Activated naive CD4-positive, alpha-beta T cell treated with anti-CD3 and anti-CD28 coated beads, Interleukin-2, amount 50 U/mL, for 24 hours (primary cell): ENCODE results near the gene PHACTR1.

Source experiments
- H3K27ac Mint-ChIP-seq: one replicate; pipeline ENCODE4 v1.8.0; 2021; ENCODE audit warnings: mild to moderate bottlenecking, mixed read lengths
- H3K27me3 Mint-ChIP-seq: one replicate; pipeline ENCODE4 v1.8.0; 2021; ENCODE audit warnings: mixed read lengths
- H3K36me3 Mint-ChIP-seq: one replicate; pipeline ENCODE4 v1.8.0; 2021; ENCODE audit warnings: mixed read lengths
- H3K4me1 Mint-ChIP-seq: one replicate; pipeline ENCODE4 v1.8.0; 2021; ENCODE audit warnings: mixed read lengths
- H3K4me3 Mint-ChIP-seq: one replicate; pipeline ENCODE4 v1.8.0; 2021; ENCODE audit warnings: mild to moderate bottlenecking, mixed read lengths
- H3K9me3 Mint-ChIP-seq: one replicate; pipeline ENCODE4 v1.8.0; 2021; ENCODE audit warnings: mixed read lengths

PHACTR1 gene

DNA sequence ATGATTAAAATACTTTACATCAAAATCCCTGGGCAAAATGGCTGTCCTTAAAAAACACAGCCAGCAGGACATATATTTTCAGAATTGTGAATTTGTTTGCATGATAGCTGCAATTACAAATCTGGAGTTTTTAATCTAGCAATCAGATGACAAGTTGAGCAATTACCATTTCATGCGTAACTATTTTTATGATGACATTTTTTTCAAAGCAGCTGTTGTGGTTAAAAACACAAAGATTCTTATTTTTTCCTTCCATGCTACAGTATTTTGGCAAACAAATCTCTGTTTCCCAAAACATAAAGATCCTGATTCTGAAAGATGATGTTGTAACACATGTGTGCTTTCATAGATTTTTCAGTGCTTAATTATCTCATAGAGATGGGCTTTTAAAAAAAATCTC is 90.2 kb downstream of the PHACTR1 start:
- peaks cover 12% of the 10 kb centered on the region for H3K27me3 Mint-ChIP-seq
- no peak overlapping the region for H3K4me3 Mint-ChIP-seq
- H3K27ac Mint-ChIP-seq, result no peak overlapping the region
- no peaks in the 10 kb centered on the region for H3K4me1 Mint-ChIP-seq
- no peaks in the 10 kb centered on the region for H3K9me3 Mint-ChIP-seq
- H3K36me3 Mint-ChIP-seq, result no peaks in the 10 kb centered on the region

DNA sequence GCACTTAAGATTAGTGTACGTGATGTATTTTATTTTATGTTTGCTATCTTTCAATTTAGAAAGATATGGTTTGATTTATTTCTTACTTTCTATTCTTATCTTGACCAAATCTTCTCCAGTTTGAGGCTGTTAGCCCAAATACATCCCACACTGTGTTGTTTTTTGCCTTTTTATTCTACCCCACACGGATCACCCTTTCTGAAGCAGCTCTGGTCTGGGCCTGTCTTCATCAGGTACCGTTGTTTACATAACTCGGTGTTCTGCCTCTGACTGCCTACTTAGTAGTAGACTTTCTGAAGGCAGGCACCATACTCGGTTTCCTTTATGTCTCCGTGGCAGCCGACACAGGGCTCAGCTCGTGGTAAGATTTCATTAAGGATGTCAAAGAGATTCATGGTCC is 95.0 kb downstream of the PHACTR1 start:
- no peaks in the 10 kb centered on the region for H3K9me3 Mint-ChIP-seq
- no peaks in the 10 kb centered on the region for H3K36me3 Mint-ChIP-seq
- no peak overlapping the region for H3K4me3 Mint-ChIP-seq
- no peaks in the 10 kb centered on the region for H3K4me1 Mint-ChIP-seq
- H3K27me3 Mint-ChIP-seq, result peaks cover 5% of the 10 kb centered on the region
- H3K27ac Mint-ChIP-seq, result no peak overlapping the region

DNA sequence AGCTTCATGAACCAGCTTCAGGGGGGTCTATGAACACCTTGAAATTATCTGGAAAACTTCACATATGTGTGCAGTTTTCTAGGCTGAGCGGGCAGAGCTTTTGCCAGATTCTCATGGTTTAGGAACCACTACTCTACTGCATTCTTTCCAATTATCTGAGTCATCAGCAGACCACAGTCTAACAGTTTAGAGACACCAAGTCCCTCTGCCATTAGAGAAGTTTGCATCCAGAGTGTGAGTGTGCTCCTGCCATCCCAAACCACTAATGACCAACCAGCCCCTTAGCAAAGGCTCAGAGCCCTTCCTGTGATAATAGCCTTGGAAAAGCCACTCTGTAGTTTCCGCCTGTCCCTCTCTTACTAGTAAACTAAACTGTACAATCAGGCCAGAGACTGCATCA is 96.8 kb downstream of the PHACTR1 start:
- Mint-ChIP-seq H3K27ac (no peak overlapping the region), H3K4me3 (no peak overlapping the region), H3K36me3 (no peaks in the 10 kb centered on the region), H3K27me3 (peaks cover 2% of the 10 kb centered on the region), H3K9me3 (no peaks in the 10 kb centered on the region), H3K4me1 (no peaks in the 10 kb centered on the region)

DNA sequence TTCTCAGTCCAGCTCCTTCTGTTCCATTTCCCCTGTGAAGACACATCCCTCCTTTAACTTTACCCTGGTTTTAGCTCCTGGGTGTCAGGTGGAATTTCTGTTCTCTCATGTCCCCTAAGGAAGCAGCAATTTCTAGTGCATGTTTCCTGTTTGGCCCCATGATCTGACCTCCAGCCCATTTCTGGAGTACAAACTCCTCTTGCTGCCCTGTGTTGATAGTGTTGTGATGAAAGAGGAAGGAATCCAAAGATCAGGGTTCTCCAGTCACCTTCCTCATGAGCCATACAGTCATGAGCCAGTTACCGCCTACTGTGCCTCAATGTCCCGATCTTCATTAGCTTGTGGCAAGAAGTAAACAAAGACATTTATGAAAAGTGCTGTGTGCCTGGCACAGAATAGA is 97.4 kb downstream of the PHACTR1 start:
- Mint-ChIP-seq H3K9me3 (no peaks in the 10 kb centered on the region), H3K4me3 (no peak overlapping the region), H3K27ac (no peak overlapping the region), H3K36me3 (no peaks in the 10 kb centered on the region), H3K27me3 (peaks cover 5% of the 10 kb centered on the region), H3K4me1 (no peaks in the 10 kb centered on the region)

DNA sequence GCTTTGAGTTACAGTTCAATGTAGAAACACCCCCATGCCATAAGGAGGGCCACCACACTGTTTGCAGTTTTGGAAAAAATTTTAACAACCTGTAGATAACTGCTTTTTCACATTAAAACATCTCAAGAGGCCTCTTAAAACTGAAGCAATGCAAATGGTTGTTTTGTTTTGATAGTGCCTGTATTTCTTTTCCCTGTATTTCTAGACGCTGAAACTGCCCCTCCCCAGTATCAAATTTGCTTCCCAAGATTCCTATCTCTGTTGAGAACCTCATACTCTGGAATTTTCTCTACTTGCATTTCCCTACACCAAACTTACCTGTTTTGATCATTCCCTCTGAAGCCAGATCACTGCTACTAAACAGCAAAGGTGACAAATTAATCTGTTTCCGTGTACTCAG is 98.5 kb downstream of the PHACTR1 start:
- Mint-ChIP-seq H3K4me1 (no peaks in the 10 kb centered on the region), H3K4me3 (no peak overlapping the region), H3K9me3 (no peaks in the 10 kb centered on the region), H3K36me3 (no peaks in the 10 kb centered on the region), H3K27me3 (peaks cover 7% of the 10 kb centered on the region), H3K27ac (no peak overlapping the region)

DNA sequence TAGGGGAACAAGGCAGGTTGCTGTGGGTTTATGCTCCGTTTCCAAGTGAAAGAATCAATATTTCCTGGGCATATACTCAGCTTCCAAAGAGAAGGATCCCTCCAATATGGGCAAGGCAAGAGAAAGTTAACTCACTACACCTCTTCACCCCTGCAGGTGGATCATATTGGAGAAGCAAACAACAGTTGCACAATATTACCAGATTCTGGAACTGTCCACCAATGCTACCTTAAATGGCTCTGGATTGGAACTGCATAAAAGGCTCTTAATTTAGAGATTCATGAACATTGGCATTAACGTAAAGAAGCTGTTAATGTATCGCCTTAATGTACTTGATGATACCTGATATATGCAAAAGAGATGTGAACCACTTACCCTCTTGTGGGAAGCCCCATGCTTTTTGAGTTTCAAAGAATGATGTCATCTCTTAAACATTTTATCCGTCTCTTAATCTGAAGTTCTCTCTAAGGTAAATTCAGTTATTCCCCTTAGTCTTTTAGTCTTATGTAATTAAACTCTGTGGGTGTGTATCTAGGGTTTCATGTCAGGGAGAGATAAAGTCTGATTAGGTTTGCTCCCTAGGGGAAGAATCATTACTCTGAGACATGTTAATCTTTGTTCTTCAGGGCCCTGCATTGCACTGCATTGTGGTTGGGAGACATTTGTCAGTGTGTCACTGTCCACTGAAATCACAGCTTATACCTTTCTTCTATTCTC is 99.5 kb downstream of the PHACTR1 start:
- H3K4me1 Mint-ChIP-seq, result no peaks in the 10 kb centered on the region
- H3K4me3 Mint-ChIP-seq, result no peak overlapping the region
- peaks cover 14% of the 10 kb centered on the region for H3K27me3 Mint-ChIP-seq
- no peak overlapping the region for H3K27ac Mint-ChIP-seq
- H3K36me3 Mint-ChIP-seq, result no peaks in the 10 kb centered on the region
- H3K9me3 Mint-ChIP-seq, result no peaks in the 10 kb centered on the region

DNA sequence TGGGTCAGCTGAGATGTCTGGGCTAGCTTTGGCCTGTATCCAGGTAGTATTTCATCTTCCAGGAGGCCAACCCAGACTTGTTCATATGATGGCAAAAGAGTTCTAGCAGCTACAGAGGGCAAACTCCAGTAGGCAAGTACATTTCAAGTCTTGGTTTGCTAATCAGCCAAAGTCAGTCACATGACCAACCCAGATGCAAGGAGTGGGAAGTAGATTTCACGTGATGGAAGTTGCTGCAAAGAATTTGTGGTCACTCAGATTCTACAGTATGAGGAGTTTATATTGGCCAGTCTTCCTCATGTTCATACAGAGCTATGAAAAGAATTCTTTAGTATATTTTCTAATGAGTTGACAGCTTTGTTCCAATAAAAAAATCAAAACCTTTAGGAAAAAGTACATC is 101.8 kb downstream of the PHACTR1 start:
- Mint-ChIP-seq H3K27ac (no peak overlapping the region), H3K27me3 (peaks cover 17% of the 10 kb centered on the region), H3K4me3 (no peak overlapping the region), H3K36me3 (no peaks in the 10 kb centered on the region), H3K4me1 (no peaks in the 10 kb centered on the region), H3K9me3 (no peaks in the 10 kb centered on the region)

DNA sequence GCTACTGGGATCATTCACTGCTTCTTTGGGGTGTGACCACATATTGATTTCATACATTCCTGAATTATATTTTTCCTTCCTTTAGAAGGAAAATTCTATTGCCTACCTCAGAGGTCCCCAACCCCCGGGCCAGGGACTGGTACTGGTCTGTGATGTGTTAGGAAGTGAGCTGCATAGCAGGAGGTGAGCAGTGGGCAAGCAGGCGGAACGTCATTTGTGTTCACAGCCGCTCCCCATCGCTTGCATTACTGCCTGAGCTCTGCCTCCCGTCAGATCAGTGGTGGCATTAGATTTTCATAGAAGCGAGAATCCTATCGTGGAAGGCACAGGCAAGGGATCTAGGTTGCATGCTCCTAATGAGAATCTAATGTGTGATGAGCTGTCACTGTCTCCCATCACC is 107.3 kb downstream of the PHACTR1 start:
- Mint-ChIP-seq H3K9me3 (no peaks in the 10 kb centered on the region), H3K27ac (no peak overlapping the region), H3K27me3 (peaks cover 18% of the 10 kb centered on the region), H3K4me1 (no peaks in the 10 kb centered on the region), H3K4me3 (no peak overlapping the region), H3K36me3 (no peaks in the 10 kb centered on the region)

DNA sequence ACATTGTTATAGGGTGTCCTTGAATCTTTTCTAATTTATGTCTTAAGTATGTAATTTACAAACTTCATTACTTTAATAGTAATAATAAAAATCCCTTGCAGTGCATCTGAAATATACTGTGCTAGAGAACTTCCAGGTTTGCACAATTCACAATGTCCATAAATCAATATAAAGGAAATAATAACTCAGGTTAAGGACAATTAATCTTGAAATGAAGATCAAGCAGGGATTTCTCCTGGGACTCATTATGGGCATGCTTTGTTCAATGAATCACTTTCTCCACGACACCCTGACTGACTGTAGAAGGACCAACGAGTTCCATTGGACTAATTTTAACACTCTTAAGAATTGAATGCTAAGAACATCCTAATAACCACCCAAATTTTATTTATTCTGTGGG is 110.0 kb downstream of the PHACTR1 start:
- Mint-ChIP-seq H3K4me3 (no peak overlapping the region), H3K4me1 (no peaks in the 10 kb centered on the region), H3K9me3 (no peaks in the 10 kb centered on the region), H3K27me3 (peaks cover 13% of the 10 kb centered on the region), H3K36me3 (no peaks in the 10 kb centered on the region), H3K27ac (no peak overlapping the region)

DNA sequence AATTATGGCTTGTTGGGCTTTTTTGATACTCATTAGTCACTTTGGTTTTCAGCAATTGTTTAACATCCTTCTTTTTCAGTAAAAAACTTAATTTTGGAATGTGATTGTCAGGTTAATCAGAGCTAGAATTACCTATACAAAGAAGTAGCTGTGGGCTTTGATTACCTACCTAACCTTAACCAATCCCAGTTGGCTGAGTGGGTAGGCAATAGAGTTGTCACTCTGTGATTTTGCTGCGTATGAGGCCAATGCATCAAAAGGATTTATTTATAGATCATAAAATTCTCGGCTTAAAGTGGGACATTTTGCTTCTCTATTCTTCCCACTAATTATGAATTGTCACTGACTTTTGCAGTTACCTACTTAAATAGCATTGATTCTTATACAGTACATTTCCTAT is 111.4 kb downstream of the PHACTR1 start:
- Mint-ChIP-seq H3K4me1 (no peaks in the 10 kb centered on the region), H3K9me3 (no peaks in the 10 kb centered on the region), H3K4me3 (no peak overlapping the region), H3K27ac (no peak overlapping the region), H3K36me3 (no peaks in the 10 kb centered on the region), H3K27me3 (peaks cover 9% of the 10 kb centered on the region)

DNA sequence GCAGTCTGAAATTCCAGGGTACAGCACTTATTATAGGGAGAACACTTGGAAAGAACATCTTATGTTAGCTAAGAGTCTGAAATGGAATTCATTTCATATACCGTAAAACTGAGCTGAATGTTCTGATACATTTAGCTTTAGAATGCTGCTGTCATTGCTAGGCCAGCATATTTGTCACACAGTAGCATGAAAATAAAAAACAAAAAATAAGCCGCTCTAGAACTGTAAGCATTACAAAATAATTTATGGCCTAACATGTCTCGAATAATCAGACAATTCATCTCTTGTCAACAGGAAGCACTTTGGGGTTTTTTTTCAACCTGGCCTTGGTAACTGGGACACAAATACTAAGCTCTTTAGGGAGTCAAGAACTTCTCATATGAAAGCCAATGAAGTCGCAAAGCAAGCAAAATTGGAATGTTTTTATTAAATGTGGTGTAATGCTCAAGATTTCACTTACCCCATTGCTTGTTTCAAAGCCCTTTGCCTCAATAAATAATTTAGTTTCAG is 115.7 kb downstream of the PHACTR1 start:
- Mint-ChIP-seq H3K9me3 (peaks cover 4% of the 10 kb centered on the region), H3K27me3 (peaks cover 16% of the 10 kb centered on the region), H3K27ac (no peak overlapping the region), H3K4me1 (no peaks in the 10 kb centered on the region), H3K4me3 (no peak overlapping the region), H3K36me3 (no peaks in the 10 kb centered on the region)

DNA sequence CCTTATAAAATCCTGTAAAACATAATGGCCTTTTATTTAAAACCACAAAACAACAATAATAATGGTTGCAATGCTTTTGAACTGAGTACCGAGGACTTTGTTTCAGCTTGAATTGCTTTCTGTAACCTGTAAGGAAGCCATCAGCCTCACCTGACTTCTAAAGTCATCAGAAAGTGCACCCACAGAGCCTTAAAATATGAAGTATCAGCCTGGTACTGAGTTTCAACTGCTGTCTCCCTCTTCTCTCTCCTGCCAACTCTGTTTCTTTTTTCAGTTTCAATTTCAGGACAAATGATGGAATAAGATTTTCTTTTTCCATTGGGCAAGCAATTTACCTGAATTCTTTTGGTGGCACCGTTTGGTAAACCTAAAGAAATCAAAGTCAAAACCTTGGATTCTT is 119.4 kb downstream of the PHACTR1 start:
- peaks cover 4% of the 10 kb centered on the region for H3K9me3 Mint-ChIP-seq
- no peak overlapping the region for H3K27ac Mint-ChIP-seq
- no peaks in the 10 kb centered on the region for H3K36me3 Mint-ChIP-seq
- H3K27me3 Mint-ChIP-seq, result peaks cover 8% of the 10 kb centered on the region
- H3K4me3 Mint-ChIP-seq, result no peak overlapping the region
- H3K4me1 Mint-ChIP-seq, result no peaks in the 10 kb centered on the region

DNA sequence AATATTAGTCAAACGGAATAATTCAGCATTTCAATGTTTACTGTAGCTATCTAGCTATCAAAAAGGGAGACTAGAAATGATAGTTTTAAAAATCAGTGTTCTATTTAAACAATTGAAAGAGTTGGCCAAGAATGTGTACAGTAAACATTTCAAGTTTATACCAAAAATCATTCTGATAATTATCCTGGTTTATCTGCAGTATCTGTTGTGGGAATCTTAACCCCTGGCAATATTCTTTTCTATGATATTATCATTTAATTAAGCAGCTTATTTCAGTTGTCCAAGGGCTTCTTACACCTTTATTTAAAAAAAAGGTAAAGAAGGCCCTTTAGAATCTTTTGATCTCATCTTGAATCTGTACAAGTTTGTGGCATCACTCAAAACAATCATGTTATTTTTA is 125.1 kb downstream of the PHACTR1 start:
- H3K36me3 Mint-ChIP-seq, result no peaks in the 10 kb centered on the region
- no peaks in the 10 kb centered on the region for H3K9me3 Mint-ChIP-seq
- no peaks in the 10 kb centered on the region for H3K4me1 Mint-ChIP-seq
- H3K27me3 Mint-ChIP-seq, result no peaks in the 10 kb centered on the region
- H3K4me3 Mint-ChIP-seq, result no peak overlapping the region
- H3K27ac Mint-ChIP-seq, result no peak overlapping the region

DNA sequence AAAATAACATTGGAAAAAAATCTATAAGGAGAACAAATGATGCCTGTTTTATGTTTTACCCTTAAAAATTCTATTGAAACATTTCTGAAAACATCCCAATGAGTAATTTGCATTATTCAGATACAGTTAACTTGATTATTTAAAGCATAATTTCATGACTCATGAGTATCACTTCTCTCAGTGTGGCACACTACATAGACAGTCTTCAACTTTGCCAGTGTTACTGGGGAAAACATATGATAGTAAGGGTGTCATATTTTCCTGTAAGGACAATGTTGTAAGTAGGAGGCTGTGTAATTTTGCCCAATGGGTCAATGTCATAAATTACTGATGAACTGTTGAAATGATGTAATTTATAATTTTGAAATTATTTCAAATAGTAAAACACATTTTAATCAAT is 125.5 kb downstream of the PHACTR1 start:
- Mint-ChIP-seq H3K36me3 (no peaks in the 10 kb centered on the region), H3K9me3 (no peaks in the 10 kb centered on the region), H3K4me3 (no peak overlapping the region), H3K4me1 (no peaks in the 10 kb centered on the region), H3K27ac (no peak overlapping the region), H3K27me3 (no peaks in the 10 kb centered on the region)

DNA sequence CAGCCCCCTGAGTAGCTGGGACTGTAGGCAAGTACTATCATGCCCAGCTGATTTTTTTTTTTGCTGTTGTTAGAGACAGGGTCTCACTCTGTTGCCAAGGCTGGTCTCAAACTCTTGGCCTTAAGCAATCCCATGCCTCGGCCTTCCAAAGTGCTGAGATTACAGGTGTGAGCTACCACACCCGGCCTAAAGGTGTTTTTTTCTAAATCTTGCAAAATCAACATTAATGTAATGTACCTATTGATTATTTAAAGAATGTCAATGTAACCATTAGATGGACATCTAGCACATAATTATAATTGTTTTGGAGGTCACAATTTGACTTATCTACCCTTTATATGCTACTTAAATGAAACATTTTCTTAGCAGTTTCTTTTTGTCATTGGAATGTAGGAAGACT is 126.1 kb downstream of the PHACTR1 start:
- H3K4me1 Mint-ChIP-seq, result no peaks in the 10 kb centered on the region
- no peak overlapping the region for H3K4me3 Mint-ChIP-seq
- no peak overlapping the region for H3K27ac Mint-ChIP-seq
- no peaks in the 10 kb centered on the region for H3K36me3 Mint-ChIP-seq
- H3K27me3 Mint-ChIP-seq, result no peaks in the 10 kb centered on the region
- no peaks in the 10 kb centered on the region for H3K9me3 Mint-ChIP-seq

DNA sequence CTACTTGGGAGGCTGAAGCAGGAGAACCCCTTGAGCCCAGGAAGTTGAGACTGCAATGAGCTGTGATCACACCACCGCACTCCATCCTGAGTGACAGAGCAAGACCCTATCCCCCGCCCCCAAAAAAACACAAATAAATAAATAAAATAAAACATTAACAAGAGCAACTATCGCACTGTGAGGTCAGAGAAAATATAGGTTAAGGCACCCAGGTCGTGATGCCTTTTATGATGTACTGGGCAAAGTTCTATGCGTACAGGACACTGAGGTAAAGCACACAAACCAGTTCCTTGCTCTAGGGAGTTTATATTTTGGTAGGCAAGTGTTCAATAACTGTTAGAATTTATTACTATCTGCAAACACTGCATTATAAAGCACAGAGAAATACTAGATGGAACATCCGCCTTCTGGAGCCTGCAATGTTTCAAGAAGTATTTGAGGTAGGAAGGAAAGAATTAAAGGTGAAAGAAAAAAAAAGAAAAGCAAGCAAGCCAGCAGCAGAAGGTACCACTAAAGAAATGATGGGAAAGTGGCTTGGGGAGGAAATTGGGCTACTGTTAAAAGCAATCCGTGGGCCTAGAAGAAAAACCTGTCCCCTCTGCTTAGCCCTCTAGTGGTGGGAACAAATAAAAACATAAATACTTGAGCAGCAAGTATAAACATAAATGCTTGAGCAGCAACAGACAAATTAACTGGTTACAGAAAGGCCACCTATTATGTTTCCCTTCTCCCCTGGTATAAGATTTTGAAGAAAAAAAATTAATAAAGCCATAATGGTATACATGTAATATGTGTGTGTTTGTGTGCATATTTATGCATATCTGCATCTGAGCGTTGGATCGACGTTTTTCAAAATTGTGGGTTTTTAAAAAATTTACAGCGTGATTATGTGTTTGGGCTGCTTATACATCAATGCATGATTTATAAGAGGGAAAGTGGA is 128.0 kb downstream of the PHACTR1 start:
- Mint-ChIP-seq H3K36me3 (no peaks in the 10 kb centered on the region), H3K4me3 (no peak overlapping the region), H3K27ac (no peak overlapping the region), H3K4me1 (no peaks in the 10 kb centered on the region), H3K27me3 (no peaks in the 10 kb centered on the region), H3K9me3 (no peaks in the 10 kb centered on the region)
